Eye (tissue), 1 donor: Measurements from ENCODE around the gene CCDC78.
"Not testable (repeated sequence)": the region's sequence is repeated elsewhere in the genome, so short reads cannot be mapped to it uniquely, and the experiment has no call there.

Experiments used
- DNase-seq: peaks from one replicate; pipeline ENCODE4 v3.0.0-alpha.2; 2015

CCDC78 gene

DNA sequence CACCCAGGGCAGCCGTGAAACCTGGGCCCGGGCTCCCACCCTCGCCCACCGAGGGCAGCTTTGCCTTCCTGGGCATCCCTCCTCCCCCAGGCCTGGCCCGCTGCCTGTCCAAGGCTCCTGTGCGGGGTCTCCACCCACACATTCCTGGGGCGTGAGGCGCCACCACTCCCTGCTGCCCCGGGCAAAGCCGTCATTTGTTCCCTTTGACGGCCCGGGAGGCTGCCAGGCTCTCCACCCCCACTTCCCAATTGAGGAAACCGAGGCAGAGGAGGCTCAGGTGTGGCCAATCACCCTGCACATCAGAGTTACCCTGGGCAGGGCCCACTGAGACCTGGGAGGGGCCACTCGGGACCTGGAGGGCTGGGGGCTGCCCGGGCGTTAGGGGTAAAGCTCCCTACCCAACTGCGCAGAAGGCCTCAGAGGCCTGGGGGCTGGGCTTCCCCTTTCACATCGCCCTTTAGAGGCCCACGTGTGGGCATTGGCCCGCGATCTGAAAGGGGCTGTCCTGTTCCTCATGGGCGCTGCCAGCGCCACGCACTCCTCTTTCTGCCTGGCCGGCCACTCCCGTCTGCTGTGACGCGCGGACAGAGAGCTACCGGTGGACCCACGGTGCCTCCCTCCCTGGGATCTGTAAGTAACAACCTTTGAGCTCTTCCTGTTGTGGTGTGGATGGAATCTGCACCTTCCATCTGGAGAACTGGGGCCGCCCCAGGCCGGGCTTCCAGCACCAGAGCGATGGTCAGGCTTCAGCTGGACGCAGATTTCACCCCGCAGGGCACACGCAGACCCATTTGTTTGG is 34.5 kb upstream of the CCDC78 start, which contains the start of gene MSLN:
Gene MSLN, plus strand, starts transcription at position 190 of the 799 bp plus-strand sequence. CDS start 1,947 bp downstream, outside the sequence.
- no peak for DNase-seq

DNA sequence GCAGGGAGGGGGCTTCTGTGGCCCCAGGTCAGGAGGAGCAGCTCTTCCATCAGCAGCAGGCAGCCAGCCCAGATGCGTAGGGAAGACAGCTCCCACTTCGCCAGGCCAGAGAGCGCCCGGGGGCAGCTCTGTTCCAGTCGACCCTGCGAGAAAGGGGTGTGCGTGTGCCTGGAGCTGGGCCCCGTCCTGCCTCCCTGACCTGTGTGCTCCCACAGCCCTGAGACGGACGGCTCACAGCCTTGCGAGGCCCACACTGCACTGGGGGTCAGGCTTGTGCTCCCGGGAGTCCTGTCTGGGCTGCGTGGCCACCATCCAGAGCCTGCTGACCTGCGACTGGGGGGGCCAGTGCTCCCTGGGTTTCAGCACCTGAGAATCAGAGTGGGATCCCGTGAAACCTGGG is 33.8 kb upstream of the CCDC78 start:
- no peak for DNase-seq

DNA sequence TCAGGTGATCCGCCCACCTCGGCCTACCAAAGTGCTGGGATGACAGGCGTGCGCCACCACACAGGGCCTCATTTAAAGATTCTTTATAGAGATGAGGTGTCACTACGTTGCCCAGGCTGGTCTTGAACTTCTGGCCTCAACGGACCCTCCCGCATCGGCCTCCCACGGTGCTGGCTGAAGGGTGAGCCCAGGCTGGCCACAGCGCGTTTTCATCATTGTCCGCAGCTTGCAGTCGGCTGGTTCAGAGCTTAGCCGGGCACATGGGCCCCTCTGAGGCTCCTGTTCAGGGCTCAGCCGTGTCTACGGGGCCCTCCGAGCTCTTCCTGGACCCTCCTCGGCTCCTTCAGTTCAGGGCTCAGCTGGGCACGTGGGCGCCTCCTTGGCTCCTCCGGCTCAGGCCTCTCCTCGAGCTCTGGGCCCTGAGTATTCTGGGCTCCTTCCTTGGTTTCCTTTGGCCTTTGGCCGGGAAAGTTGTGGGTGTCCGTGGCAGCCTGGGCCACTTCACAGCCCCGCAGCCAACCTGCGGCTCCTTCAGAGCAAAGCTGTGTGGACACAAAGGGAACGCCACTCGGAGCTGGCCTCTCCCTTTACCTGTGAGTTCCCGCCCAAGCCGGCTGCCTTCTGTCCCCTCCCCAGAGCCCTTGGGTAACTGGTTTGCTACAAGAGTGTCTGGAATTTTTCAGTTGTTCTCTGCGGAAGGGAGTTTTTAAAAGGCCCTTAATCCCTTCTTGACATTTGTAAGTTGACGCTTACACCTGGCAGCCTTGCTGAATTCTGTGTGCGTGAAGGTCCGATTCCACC is 33.1 kb upstream of the CCDC78 start:
- no peak for DNase-seq

DNA sequence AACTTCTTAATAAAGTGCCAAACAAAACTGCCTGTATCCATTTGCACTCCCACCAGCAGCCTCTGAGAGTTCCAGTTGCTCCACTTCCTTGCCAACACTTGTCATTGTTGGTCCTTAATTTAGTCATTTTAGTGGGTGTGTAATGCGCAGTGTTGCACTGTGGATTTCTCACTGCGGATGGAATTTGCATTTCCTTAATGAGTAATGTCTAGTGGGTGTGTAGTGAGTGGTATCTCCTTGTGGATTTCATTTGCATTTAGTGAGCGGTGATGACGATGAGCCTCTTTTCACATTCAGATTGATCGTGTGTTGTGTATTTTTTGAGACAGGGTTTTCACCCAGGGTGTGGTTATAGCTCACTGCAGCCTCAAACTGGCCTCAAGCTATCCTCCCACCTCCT is 30.2 kb upstream of the CCDC78 start:
- DNase-seq, result no peak

DNA sequence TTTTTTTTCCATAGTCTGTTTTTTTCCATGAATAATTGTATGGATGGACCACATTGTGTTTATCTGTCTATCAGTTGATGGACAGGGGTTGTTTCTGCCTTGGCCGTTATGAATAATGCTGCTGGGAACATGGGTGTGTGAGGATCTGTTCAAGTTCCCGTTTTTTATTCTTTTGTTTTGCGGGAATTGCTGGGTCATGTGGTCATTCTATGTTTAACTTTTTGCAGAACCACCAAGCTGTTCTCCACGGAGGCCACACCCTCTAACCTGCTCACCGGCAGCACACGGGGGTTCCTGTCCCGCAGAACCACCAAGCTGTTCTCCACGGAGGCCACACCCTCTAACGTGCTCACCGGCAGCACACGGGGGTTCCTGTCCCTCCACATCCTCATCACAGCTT is 28.4 kb upstream of the CCDC78 start:
- DNase-seq, result no peak

DNA sequence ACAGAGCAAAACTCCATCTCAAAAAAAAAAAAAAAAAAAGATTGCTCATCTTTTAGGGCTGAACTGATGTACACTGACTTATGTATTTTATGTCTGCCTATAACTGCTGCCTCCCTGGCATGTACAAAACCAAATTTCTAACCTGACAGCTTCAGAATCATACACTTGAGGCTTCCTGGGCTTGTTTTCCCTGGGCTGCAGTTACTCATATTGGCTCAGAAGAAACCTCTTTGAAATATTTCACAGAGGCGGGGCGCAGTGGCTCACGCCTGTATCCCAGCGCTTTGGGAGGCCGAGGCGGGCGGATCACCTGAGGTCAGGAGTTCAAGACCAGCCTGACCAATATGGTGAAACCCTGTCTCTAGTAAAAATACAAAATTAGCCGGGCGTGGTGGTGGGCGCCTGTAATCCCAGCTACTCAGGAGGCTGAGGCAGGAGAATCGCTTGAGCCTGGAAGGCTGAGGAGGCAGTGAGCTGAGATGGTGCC is 27.9 kb upstream of the CCDC78 start:
- DNase-seq, result not testable (repeated sequence)

DNA sequence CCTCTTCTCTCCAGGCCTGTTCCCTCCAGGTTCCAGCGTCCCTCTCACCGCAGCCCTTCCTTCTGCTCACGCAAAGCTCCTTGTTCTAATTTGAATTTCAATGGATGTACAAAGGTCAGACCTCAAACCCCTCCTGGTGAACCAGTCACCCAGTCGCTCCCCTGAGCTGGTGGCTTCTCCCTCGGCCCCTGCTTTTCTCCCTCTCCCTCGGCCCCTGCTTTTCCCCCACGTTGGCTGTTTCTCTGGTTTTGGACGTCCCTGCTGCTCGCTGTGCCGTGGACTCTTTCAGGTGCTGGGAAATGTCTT is 25.7 kb upstream of the CCDC78 start:
- no peak for DNase-seq

DNA sequence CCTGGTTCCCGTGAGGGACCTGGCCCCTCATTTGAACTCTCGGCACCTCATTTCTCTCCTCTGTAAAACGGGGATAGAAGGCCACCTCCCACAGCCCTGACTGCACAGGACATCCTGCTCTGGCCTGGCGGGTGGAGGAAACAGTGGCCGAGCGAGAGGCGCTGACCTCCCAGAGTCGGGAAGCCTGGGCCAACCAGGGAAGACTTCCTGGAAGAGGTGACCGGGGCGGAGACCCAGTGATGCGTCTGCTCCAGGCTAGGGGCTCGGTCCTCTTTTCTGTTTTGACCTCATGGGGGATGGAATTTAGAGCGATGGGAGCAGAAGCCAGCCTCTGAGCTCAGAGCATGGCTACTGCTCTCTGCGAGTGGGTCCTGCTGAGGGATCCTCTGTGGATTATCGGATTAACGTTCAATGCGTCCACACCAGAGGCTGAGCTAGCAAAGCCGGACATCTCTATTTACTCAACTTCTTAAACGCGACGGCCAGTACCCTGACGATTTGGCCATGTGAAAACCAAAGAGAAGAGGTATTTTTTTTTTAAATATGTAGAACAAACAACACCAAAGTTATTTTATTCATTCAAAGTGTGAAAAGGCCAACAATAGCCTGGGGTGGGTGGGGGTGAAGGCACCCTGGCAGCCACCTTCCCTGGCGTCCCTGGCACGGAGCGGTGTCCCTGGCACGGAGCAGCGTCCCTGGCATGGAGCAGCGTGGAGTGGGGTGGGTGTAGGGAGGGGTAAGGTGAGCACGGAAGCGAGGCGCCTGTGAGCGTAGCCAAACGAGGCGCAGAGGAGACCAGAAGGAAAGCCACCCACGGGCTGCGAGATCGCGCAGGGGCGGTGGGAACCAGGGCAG is 25.1 kb upstream of the CCDC78 start:
- no peak for DNase-seq

DNA sequence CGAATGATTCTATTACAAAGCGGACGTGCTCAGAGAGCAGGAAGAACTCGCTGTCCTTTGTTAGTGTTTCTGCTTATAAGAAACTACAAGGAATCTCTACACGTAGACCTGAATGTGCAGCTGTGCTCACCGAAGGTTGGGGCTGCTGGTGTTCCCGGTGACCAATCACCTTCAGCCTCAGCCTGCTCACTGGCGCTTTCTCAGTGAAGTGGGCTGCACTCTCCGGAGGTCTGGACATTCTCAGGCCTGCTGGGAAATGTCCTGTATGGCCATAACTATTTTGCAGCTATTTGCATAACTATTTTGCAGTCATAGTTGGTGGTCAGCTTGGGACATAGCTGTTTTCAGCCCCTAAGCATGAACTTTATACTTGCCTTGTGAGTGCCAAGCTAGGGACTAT is 24.2 kb upstream of the CCDC78 start:
- DNase-seq, result no peak

DNA sequence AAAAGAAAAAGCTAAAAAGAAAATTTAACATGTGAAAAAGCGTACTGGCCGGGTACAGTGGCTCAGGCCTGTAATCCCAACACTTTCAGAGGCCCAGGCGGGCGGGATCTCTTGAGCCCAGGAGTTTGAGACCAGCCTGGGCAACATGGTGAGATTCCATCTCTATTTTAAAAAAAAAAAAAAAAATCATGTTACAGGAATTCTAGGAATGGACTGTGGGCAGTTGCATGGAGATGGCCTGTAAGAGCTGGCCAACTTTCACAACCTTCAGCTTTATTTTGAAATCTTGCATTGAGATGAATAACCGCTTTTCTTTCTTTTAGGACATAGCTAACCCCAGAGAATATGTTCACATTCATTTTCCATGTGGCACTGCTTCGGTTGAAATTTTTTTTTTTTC is 22.8 kb upstream of the CCDC78 start:
- DNase-seq, result no peak

DNA sequence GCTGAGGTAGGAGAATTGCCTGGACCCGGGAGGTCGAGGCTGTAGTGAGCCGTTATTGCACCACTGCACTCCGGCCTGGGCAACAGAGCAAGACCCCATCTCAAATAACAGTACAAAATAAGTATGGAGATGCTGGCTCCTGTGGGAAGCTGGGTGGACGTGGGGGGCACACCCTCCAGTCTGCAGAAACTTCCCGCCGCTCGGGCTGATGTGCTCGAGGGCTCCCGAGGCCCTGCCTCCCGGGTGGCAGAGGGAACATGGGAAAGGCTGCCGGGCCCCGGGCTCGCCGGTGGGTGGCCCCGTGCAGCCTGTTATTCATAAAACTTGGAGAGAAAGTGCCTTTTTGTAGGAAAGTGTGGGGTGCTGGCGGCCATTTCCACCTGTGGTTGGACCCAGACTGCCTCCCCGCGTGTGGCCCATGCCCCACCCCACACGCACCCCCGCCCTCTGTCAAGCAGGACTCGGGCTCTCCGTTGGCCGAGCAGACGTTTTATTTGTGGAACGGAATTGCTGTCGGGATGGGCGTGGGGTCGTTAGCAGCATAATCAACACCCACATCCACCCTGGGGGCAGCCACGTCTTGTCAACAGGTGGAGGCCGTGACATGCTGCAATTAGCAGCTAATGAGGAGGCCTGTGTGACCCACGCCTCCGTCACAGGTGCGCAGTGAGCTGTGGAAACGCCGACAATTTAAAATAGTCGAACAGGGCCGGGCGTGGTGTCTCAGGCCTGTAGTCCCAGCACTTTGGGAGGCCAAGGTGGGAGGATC is 21.9 kb upstream of the CCDC78 start:
- no peak for DNase-seq

DNA sequence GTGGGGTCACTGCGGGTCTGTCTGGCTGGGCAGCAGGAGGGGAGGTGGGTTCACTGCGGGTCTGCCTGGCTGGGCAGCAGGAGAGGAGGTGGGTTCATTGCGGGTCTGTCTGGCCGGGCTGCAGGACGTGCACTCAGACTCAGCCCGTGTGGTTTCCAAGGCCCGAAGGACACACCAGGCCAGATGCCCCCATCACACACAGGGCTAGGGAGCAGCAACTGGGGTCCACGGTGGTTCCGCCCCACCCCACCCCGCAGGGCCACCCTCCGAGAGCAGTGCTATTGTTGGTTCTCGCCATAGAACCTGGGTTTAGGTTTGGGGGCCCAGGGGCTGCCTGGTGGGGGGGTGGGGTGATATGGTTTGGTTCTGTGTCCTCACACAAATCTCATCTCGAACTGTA is 20.4 kb upstream of the CCDC78 start:
- no peak for DNase-seq

DNA sequence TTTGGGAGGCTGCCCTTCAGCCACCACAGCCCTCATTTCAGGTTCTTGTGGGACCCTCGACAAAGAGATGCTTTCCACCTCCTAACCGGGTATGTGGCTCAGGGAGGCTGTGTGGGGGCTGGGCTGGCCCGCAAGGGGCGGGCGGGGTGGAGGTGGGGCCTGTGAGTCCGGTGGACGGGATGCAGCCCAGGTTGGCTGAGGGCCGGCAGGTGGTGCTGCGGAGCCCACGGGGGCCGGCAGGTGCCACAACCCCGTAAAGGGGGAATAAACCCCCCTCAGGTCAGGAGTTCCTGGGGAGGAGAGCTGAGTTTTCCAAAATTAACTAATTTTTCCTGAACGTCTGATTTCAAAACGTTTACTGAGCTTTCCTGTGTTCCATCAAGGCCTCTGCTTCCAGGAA is 19.5 kb upstream of the CCDC78 start:
- DNase-seq, result no peak

DNA sequence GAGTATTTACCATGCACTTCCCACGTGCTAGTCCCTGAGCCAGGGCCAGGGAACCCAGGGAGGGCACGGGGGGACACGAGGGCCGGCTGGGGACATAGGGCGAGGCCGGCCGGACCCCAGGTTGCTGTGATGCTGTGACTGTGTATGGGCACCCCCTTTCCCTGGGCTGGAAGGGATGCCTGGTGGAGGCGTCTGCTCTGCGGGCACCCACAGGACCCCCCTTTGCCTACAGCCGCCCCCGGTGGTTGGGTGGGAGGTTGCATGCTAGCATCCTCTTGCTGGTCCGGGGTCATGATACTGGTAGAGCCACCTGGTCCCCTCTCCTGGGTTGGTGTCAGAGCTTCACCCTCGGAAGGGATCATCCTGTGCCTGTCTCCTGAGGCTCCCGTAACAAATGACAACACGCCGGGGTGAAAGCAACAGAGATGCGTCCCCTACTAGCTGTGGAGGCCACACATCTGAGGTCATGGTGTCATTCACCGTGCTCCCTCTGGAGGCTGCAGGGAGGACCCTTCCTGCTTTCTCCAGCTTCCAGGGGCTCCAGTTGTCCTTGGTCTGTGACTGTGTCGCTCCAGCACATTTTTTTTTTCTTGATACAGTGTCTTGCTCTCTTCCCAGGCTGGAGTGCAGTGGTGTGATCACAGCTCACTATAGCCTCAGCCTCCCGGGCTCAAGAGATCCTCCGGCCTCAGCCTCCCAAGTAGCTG is 17.7 kb upstream of the CCDC78 start:
- no peak for DNase-seq

DNA sequence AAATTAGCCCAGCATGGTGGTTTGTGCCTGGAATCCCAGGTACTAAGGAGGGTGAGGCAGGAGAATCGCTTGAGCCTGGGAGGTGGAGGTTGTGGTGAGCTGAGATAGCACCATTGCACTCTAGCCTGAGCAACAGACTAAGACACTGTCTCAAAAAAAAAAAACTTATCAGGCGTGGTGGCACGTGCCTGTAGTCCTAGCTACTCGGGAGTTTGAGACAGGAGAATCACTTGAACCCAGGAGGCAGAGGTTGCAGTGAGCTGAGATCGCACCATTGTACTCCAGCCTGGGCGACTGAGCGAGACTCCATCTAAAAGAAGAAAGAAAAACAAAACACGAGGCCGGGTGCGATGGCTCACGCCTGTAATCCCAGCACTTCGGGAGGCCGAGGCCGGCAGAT is 16.7 kb upstream of the CCDC78 start:
- not testable (repeated sequence) for DNase-seq

DNA sequence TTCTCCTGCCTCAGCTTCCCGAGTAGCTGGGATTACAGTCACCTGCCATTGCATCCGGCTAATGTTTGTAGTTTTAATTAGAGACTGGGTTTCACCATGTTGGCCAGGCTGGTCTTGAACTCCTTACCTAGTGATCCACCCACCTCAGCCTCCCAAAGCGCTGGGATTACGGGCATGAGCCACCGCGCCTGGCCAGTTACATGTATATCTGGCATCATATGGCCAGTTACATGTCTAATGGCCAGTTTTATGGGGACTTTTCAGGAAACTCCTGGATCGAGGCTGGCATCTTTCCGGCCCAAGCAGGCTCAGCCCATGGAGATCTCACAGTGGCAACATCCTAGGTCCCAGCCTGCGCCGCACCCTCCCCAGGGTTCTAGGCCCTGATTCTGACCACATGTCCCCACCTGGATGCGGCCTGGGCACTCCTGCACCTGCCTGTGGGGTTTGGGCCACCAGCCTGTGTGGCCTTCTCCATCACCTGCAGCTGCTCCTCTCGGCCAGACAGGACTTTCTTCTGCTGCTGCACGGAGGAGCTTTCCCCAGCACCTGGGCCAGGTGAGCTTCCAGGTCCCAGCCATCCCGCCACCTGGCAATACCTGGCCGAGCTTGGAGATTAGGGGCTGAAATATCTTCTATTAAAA is 15.9 kb upstream of the CCDC78 start:
- no peak for DNase-seq

DNA sequence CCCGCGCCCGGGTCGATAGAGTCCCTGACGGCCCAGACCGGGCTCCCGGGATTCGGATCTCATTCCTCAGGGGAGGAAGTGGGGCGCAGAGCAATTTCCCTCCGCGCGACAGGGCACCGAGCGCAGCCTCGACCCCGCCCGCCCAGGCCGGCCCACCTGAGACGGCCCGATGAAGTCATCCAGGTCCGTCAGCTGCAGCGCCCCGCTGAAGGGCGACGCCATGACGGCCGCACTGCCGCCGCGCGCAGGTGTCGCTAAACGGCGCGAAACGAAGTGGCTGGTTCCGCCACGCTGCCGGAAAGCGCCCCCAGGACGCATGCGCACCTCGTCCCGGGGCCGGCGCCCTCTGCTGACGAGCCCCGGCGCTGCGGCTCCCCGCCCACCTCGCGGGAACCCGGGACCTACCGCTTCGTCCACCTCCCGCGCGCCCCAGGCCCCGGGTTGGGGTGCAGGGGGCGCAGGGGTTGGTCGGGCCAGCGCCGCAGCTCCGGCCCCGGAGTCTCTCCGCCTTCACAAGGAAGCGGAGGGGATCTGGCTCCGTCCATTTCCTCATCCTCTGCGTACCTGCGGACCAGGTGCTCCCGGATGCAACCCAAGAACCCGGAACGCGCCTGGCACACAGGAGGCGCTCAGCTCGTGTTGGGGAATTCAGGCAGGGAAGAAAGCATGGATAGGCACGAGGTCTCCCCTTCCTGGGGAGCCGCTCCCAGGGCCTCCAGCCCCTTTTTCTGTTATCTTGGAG is 14.7 kb upstream of the CCDC78 start, which contains the start of gene CIAO3:
Gene CIAO3, minus strand, starts transcription at position 234 of the 742 bp plus-strand sequence. Its CDS starts 12 bp downstream, at position 222.
- peak; percentile 95 for DNase-seq

DNA sequence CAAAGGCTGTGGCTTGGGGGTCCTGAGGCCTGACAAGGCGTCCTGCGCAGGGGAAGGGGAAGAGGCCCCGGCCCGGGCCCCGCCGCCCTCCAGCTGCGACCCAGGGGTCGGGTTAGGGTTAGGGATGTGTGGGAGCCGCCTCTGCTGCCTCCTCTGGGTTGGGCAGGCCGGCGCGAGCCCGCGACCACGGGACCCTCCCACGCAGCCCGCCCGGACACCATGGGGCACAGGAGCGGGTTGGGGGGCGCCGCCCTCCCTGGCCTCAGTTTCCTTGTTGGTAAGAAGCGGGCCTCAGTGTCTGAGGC is 14.2 kb upstream of the CCDC78 start:
- no peak for DNase-seq

DNA sequence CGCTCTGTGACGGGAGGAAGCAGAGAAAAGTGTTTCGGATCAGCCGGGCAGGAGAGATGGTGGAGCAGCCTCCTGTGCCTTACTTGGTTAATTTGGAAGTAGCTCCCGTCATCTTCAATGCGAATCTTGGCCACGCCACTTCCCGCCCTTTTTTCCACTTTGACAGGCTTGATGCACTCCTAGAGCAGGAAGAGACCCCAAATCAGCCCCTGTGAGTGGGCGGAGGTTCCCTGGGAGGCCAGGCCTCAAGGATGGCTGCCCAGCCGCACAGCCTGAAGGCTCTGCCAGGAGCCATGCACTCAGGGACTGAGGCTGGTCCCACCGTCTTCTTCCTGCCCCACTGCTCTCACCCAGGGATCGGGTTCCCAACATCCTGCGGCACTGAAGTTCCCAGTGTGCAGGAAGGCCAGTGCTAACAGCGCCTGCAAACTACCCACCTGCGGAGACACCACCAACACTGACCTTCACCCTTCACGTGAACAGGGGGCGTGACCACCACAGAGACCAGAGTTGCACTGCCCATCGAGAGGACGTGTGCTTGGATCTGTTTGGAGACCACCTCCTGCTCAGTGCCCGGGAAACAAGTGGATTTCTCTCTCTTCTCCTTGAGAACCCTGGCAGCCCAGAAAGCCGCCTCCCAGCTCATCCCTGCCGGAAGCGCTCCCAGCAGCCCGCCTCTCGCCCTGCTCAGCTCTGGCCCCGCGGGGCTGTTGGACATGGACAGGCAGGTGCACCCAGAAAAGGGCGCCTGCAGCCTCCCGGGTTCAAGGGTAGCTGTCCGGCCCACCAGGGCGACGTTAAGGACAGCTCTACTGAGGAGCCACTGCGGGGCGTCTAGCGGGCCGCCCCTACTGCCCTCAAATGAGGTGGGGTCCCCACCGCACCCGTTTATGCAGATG is 13.6 kb upstream of the CCDC78 start:
- DNase-seq, result no peak
